22Rv1 (cell line): Measurements from ENCODE around the gene COPG2.

Experiments used
- H3K27ac ChIP-seq: fragments of 450-650 bp; 2 replicates; pipeline ENCODE4 v1.5.1; 2017
- ZFX ChIP-seq: fragments of 450-650 bp; IDR thresholded peaks from 2 replicates; pipeline ENCODE4 v1.6.1; 2017; ENCODE audit warnings: antibody characterized with exemption, borderline replicate concordance
- TF ChIP-seq, protein P1 (sequence below): fragments of 450-650 bp; IDR thresholded peaks from 2 replicates; pipeline ENCODE4 v1.5.1; 2017; ENCODE audit warnings: mild to moderate bottlenecking

The COPG2 gene

DNA sequence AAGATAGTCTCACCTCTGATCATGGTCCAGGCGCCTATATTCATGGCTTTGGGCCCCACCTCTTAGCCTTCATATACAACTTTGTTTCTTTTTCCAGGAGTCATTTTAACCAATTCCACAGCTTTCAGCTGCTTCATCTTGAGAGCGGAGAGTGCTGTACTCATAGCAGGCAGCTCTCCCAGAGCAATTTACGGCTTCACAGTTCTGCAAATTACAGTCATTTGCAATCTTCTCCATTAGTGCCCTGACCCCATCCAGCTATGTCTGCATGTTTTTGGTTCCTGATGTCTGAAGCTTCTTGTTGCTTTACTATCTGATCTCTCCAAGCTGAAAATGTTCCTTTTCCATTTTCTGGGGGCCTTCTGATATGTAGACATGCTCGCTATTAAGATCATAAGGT lies 194.7 kb downstream of the COPG2 start:
- no peak for TF ChIP-seq ZFX
- TF ChIP-seq, protein P1, sequence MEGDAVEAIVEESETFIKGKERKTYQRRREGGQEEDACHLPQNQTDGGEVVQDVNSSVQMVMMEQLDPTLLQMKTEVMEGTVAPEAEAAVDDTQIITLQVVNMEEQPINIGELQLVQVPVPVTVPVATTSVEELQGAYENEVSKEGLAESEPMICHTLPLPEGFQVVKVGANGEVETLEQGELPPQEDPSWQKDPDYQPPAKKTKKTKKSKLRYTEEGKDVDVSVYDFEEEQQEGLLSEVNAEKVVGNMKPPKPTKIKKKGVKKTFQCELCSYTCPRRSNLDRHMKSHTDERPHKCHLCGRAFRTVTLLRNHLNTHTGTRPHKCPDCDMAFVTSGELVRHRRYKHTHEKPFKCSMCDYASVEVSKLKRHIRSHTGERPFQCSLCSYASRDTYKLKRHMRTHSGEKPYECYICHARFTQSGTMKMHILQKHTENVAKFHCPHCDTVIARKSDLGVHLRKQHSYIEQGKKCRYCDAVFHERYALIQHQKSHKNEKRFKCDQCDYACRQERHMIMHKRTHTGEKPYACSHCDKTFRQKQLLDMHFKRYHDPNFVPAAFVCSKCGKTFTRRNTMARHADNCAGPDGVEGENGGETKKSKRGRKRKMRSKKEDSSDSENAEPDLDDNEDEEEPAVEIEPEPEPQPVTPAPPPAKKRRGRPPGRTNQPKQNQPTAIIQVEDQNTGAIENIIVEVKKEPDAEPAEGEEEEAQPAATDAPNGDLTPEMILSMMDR = no peak
- no peak overlapping the region for H3K27ac ChIP-seq

DNA sequence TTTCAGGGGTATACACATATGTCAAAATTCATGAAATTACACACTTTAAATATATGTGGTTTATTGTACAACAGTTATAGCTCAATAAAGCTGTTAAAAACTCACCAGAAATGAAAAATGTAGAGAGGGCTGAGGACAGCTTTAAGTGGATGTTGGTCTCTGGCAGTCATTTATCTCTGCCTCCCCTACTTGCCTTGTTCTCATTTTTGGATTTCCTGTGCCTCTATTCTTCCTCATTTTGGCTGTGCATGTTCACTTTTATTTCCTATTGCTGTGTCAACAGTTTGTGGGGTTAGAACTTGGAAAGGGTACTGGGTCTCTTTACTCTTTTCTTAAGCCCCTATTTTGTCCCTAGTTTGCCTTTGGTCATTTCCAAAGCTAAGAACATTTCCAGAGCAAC lies 195.3 kb downstream of the COPG2 start:
- TF ChIP-seq, protein P1 = no peak
- TF ChIP-seq ZFX = no peak
- no peak overlapping the region for H3K27ac ChIP-seq

DNA sequence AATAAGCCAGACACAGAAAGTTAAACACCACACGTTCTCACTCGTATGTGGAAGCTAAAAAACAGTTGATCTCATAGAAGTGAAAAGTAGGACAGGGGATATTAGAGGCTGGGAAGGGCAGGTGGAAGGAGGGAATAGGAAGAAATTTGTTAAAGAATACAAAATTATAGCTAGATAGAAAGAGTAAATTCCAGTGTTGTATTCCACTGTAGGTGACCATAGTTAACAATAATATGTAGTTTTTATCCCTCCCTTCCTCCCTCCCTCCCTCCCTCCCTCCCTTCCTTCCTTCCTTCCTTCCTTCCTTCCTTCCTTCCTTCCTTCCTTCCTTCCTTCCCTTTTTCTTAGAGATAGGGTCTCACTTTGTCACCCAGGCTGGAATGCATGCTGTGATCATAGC lies 196.6 kb downstream of the COPG2 start:
- H3K27ac ChIP-seq = no peak overlapping the region
- TF ChIP-seq, protein P1 = no peak
- TF ChIP-seq ZFX = no peak

DNA sequence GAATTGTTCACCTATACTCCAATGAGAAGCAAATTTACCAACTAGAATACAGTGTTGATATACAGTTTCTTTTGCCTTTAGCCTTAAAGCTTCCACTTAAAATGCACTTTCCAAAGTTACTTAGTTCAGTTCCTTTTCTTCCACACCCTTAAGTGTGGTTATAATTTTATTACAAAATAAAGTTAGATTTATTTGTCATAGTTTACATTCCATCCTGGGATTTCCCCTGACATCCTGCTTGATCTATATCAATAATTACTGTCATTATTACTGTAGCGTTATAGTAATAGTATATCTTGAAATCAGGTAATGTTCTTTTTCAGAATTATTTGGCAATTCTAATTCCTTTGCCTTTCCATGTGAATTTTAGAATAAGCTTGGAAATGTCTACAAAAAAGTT lies 199.9 kb downstream of the COPG2 start:
- no peak for TF ChIP-seq ZFX
- TF ChIP-seq, protein P1 = no peak
- H3K27ac ChIP-seq = no peak overlapping the region

DNA sequence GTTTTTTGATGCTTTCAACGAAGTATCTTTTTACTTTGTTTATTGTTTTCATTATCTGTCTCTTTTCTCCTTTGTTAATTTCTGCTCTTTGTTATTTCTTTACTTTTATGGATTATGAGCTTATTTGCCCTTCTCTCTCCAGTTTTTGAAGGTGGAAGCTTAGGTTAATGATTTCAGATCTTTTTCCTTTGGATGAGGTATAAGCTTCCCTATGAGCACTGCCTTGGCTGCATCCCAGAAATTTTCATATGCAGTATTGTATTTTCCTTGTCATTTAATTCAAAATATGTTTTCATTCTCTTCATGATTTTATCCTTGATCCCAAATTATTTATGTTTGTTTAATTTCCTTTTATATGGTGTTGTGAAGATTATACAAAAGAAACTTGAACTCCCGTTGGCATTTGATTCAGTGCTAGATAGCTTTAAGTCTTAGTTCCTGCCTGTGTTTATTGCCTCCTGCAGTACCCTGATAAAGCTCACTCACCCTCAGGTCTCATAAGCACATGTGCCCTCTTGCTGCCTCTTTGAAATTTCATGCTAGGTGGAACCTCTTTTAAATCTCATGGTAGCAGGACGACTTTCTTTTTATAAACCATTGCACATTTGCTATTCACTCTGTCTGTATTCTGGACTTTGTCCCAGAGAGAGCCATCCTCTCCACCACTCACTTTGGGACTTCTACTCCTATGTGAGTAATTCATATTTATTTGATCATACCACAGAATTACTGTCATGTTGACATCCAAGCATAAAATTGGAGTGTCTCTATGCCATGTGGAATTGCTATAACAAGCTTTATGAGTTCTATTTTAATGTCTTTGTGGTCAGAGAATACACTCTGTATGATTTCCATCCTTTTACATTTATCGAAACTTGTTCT lies 204.8 kb downstream of the COPG2 start:
- H3K27ac ChIP-seq = no peak overlapping the region
- TF ChIP-seq ZFX = no peak
- TF ChIP-seq, protein P1 = no peak

DNA sequence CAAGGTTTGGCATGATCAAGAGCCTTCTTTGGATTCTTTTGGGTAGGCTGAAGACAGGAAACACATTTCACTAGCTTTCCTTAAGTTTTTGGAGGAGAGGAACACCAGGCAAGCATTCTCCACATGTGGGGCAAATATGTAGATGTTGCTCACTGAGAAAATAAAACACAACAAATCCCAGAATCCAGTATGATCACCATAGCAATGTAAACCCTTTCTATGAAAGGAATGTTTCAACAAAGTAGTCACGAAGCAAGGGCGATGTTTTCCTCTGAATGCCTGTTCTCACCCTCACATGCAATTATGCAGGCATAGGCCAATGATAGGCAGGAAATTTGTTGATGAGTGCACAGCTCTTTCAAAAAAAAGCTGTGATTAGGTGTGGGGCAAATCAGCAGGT lies 207.3 kb downstream of the COPG2 start:
- TF ChIP-seq, protein P1 = no peak
- no peak for TF ChIP-seq ZFX
- no peak overlapping the region for H3K27ac ChIP-seq

DNA sequence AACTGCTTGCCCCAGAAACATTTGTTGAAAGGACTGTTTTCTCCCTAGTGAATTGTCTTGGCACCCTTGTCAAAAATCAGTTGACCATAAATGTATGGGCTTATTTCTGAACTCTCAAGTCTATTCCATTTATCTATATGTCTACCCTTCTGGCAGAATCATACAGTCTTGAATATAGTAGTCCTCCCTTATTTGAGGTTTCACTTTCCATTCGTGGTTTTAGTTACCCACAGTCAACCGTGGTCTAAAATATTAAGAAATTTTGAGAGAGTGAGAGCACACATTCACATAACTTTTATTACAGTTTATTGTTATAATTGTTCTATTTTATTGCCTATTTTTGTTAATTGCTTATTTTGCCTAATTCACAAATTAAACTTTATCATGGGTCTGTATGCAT lies 210.3 kb downstream of the COPG2 start:
- TF ChIP-seq, protein P1 = no peak
- no peak for TF ChIP-seq ZFX
- H3K27ac ChIP-seq = no peak overlapping the region
